ENCODE measurements around the gene DEFB108B.
"Not testable (repeated sequence)": the region's sequence is repeated elsewhere in the genome, so short reads cannot be mapped to it uniquely, and the experiment has no call there.

The DEFB108B gene

GRCh38 chr11:71821539-71821938 is 11.5 kb upstream of the DEFB108B start:
- DNase-seq: peak; percentile 6

- not testable (repeated sequence) for DNase-seq
Measured at GRCh38 chr11:71829247-71829646, 3.8 kb upstream of the DEFB108B start.

GRCh38 chr11:71829686-71830085 is 3.3 kb upstream of the DEFB108B start:
- DNase-seq: not testable (repeated sequence)

GRCh38 chr11:71842720-71843119 is 9.7 kb downstream of the DEFB108B start:
- DNase-seq: not testable (repeated sequence)

GRCh38 chr11:71843355-71843754 is 10.4 kb downstream of the DEFB108B start:
- not testable (repeated sequence) for DNase-seq

- no peak for DNase-seq
Measured at GRCh38 chr11:71843858-71844257, 10.9 kb downstream of the DEFB108B start.

- not testable (repeated sequence) for DNase-seq
Measured at GRCh38 chr11:71853895-71854294, 20.9 kb downstream of the DEFB108B start.

- DNase-seq: peak; percentile 82
Measured at GRCh38 chr11:71855880-71856279, 22.9 kb downstream of the DEFB108B start.

- not testable (repeated sequence) for DNase-seq
Measured at GRCh38 chr11:71860835-71861234, 27.8 kb downstream of the DEFB108B start.

GRCh38 chr11:71863978-71864627 is 31.1 kb downstream of the DEFB108B start:
- DNase-seq: peak; percentile 31

GRCh38 chr11:71867209-71867608 is 34.2 kb downstream of the DEFB108B start:
- DNase-seq: not testable (repeated sequence)

GRCh38 chr11:71869931-71870330 is 36.9 kb downstream of the DEFB108B start:
- not testable (repeated sequence) for DNase-seq

GRCh38 chr11:71870661-71871060 is 37.7 kb downstream of the DEFB108B start:
- peak; percentile 1 for DNase-seq

GRCh38 chr11:71876262-71876661 is 43.3 kb downstream of the DEFB108B start:
- not testable (repeated sequence) for DNase-seq

GRCh38 chr11:71878059-71878458 is 45.1 kb downstream of the DEFB108B start, which contains the start of gene DEFB131B:
TSS of gene DEFB131B (plus strand) at chr11:71878453. CDS start at chr11:71878453, 0 bp downstream.
- DNase-seq: not testable (repeated sequence)

- DNase-seq: not testable (repeated sequence)
Measured at GRCh38 chr11:71885806-71886205, 52.8 kb downstream of the DEFB108B start.

Measured in GF-D8 (cell line).